GM21360 (cell line): Measurements from ENCODE around the gene DELE1.
"Not testable (repeated sequence)": the region's sequence is repeated elsewhere in the genome, so short reads cannot be mapped to it uniquely, and the experiment has no call there.

ENCODE experiments used
- ATAC-seq: cut with Tn5 transposase; IDR thresholded peaks from one replicate; pipeline ENCODE4 v1.9.1; 2021; ENCODE audit warnings: mild to moderate bottlenecking, moderate library complexity; ENCODE audit not compliant: unreplicated experiment

The DELE1 gene

GRCh38 chr5:141883892-141884318 is 39.8 kb upstream of the DELE1 start:
- ATAC-seq, result no peak

GRCh38 chr5:141889282-141889871 is 34.3 kb upstream of the DELE1 start:
- ATAC-seq, result no peak

GRCh38 chr5:141890429-141890828 is 33.2 kb upstream of the DELE1 start:
- not testable (repeated sequence) for ATAC-seq

- ATAC-seq, result no peak
Observed at GRCh38 chr5:141897425-141897824, 26.2 kb upstream of the DELE1 start.

GRCh38 chr5:141898448-141899049 is 25.1 kb upstream of the DELE1 start:
- no peak for ATAC-seq

GRCh38 chr5:141902015-141902814 is 21.5 kb upstream of the DELE1 start:
- no peak for ATAC-seq

GRCh38 chr5:141903261-141903660 is 20.4 kb upstream of the DELE1 start:
- no peak for ATAC-seq

GRCh38 chr5:141904551-141904950 is 19.1 kb upstream of the DELE1 start:
- ATAC-seq, result no peak

GRCh38 chr5:141906517-141906916 is 17.2 kb upstream of the DELE1 start:
- ATAC-seq, result no peak

GRCh38 chr5:141906972-141907371 is 16.7 kb upstream of the DELE1 start:
- ATAC-seq, result no peak

GRCh38 chr5:141908796-141909195 is 14.9 kb upstream of the DELE1 start:
- ATAC-seq, result no peak

GRCh38 chr5:141909212-141909611 is 14.5 kb upstream of the DELE1 start:
- no peak for ATAC-seq

- ATAC-seq, result no peak
Observed at GRCh38 chr5:141910271-141910673, 13.4 kb upstream of the DELE1 start.

- ATAC-seq, result no peak
Observed at GRCh38 chr5:141913560-141914198, 10.0 kb upstream of the DELE1 start.

- peak; percentile 58 for ATAC-seq
Observed at GRCh38 chr5:141914199-141914743, 9.4 kb upstream of the DELE1 start.

GRCh38 chr5:141914797-141915196 is 8.9 kb upstream of the DELE1 start:
- no peak for ATAC-seq

- ATAC-seq, result peak; percentile 39
Observed at GRCh38 chr5:141915881-141916336, 7.8 kb upstream of the DELE1 start.

- peak; percentile 37 for ATAC-seq
Observed at GRCh38 chr5:141916522-141916921, 7.1 kb upstream of the DELE1 start.

GRCh38 chr5:141917760-141918159 is 5.9 kb upstream of the DELE1 start:
- no peak for ATAC-seq

- no peak for ATAC-seq
Observed at GRCh38 chr5:141919218-141920119, 4.2 kb upstream of the DELE1 start.
